GM10266 (cell line): ENCODE data around the gene DNMT3A.

Experiments used
- DNase-seq: peaks from one replicate; pipeline ENCODE4 v3.0.0; 2012; ENCODE audit errors: extremely low spot score
- CTCF ChIP-seq: IDR thresholded peaks from 2 replicates; pipeline ENCODE4 v1.5.1; 2012; ENCODE audit warnings: mild to moderate bottlenecking, low read depth; ENCODE audit not compliant: control insufficient read depth, insufficient read depth; ENCODE audit errors: missing control alignments

Gene DNMT3A

GRCh38 chr2:25347205-25347815 lies 5.6 kb upstream of the DNMT3A start:
- no peak for TF ChIP-seq CTCF
- no peak for DNase-seq

GRCh38 chr2:25343187-25343825 lies 1.6 kb upstream of the DNMT3A start:
- DNase-seq = no peak

GRCh38 chr2:25342372-25343186 lies 854 bp upstream of the DNMT3A start:
- peak; percentile 98 for TF ChIP-seq CTCF
- peak; percentile 95 for DNase-seq

More at GRCh38 chr2:25343187-25343825, 1.6 kb upstream of the DNMT3A start:
- TF ChIP-seq CTCF = no peak

GRCh38 chr2:25341011-25341727 lies 556 bp downstream of the DNMT3A start:
- TF ChIP-seq CTCF = no peak
- DNase-seq = peak; percentile 88

GRCh38 chr2:25340181-25340921 lies 1.4 kb downstream of the DNMT3A start:
- no peak for TF ChIP-seq CTCF
- peak; percentile 60 for DNase-seq

- DNase-seq = no peak
These were observed 1.9 kb downstream of the DNMT3A start for GRCh38 chr2:25339791-25340180.

More at GRCh38 chr2:25339791-25340180, 1.9 kb downstream of the DNMT3A start:
- no peak for TF ChIP-seq CTCF
